NCI-H69 (cell line): Measurements from ENCODE around the gene GUF1.
"Not testable (repeated sequence)": the region's sequence is repeated elsewhere in the genome, so short reads cannot be mapped to it uniquely, and the experiment has no call there.

Experiments used
- DNase-seq: peaks from one replicate; lab custom pipeline; 2025; lab: John Stamatoyannopoulos, UW

GUF1 gene

GRCh38 chr4:44704673-44705072 lies 26.5 kb downstream of the GUF1 start:
- no peak for DNase-seq

- DNase-seq = no peak
These were observed 34.9 kb downstream of the GUF1 start for GRCh38 chr4:44713125-44713524.

- peak; percentile 73 for DNase-seq
These were observed 38.4 kb downstream of the GUF1 start for GRCh38 chr4:44716597-44716996.

- peak; percentile 94 for DNase-seq
These were observed 42.2 kb downstream of the GUF1 start for GRCh38 chr4:44720371-44720770.

- DNase-seq = peak; percentile 57
These were observed 43.8 kb downstream of the GUF1 start for GRCh38 chr4:44722001-44722400.

- peak; percentile 41 for DNase-seq
These were observed 46.9 kb downstream of the GUF1 start for GRCh38 chr4:44725166-44725565.

GRCh38 chr4:44725726-44726037 lies 47.5 kb downstream of the GUF1 start:
- no peak for DNase-seq

- peak; percentile 92 for DNase-seq
These were observed 48.0 kb downstream of the GUF1 start, which contains the start of gene GNPDA2 for GRCh38 chr4:44726038-44726871. TSS of gene GNPDA2 (minus strand) at chr4:44726556. CDS start at chr4:44722207, 4,349 bp downstream.

- no peak for DNase-seq
These were observed 49.3 kb downstream of the GUF1 start for GRCh38 chr4:44727471-44727870.

- DNase-seq = not testable (repeated sequence)
These were observed 50.5 kb downstream of the GUF1 start for GRCh38 chr4:44728694-44729093.

GRCh38 chr4:44736900-44737299 lies 58.7 kb downstream of the GUF1 start:
- no peak for DNase-seq

- no peak for DNase-seq
These were observed 60.4 kb downstream of the GUF1 start for GRCh38 chr4:44738615-44739014.

GRCh38 chr4:44740201-44740600 lies 62.0 kb downstream of the GUF1 start:
- DNase-seq = no peak
